Calu3 (cell line): ENCODE results near the gene RRP15. TPM values are rescaled to one million over a fixed set of nuclear protein-coding genes. Genes with fewer than 3 reads are reported as not detected.

Experiments
- BruUV-seq: library from RNA; stranded (reverse); fragments of 400-500 nt; replicated peaks from 2 replicates; lab custom pipeline; 2021; lab: Mats Ljungman, UMichigan
- CTCF ChIA-PET: fragments of 300-600 bp; sonication (Branson Sonifier 250); formaldehyde crosslinking; loops from one replicate; lab custom pipeline; 2022; ENCODE audit warnings: antibody characterized with exemption; lab: Charles Lee
- DNase-seq: peaks from one replicate; pipeline ENCODE4 v3.0.0; 2022
- H3K27ac Mint-ChIP-seq: one replicate; pipeline ENCODE4 v1.8.0; 2022; ENCODE audit warnings: mixed read lengths; ENCODE audit not compliant: unreplicated experiment
- H3K27me3 Mint-ChIP-seq: one replicate; pipeline ENCODE4 v1.8.0; 2022; ENCODE audit warnings: mixed read lengths; ENCODE audit not compliant: unreplicated experiment
- H3K36me3 Mint-ChIP-seq: one replicate; pipeline ENCODE4 v1.8.0; 2022; ENCODE audit warnings: mild to moderate bottlenecking, moderate library complexity, mixed read lengths; ENCODE audit not compliant: insufficient read depth, unreplicated experiment
- H3K4me1 Mint-ChIP-seq: one replicate; pipeline ENCODE4 v1.8.0; 2022; ENCODE audit warnings: mild to moderate bottlenecking, low read depth, mixed read lengths; ENCODE audit not compliant: unreplicated experiment
- H3K4me3 Mint-ChIP-seq: one replicate; pipeline ENCODE4 v1.8.0; 2022; ENCODE audit warnings: mild to moderate bottlenecking, low read depth, moderate library complexity, mixed read lengths; ENCODE audit not compliant: unreplicated experiment
- H3K9me3 Mint-ChIP-seq: one replicate; pipeline ENCODE4 v1.8.0; 2022; ENCODE audit warnings: low read depth, mixed read lengths; ENCODE audit not compliant: unreplicated experiment
- intact Hi-C: fragments of 100-400 bp; cut with micrococcal nuclease; formaldehyde crosslinking; loops from one replicate; pipeline ENCODE4 v1.10.0; 2022; ENCODE audit not compliant: unreplicated experiment
- total RNA-seq: library from RNA; stranded (reverse); gene quantifications from 2 replicates; pipeline ENCODE4 v1.2.3, GENCODE V29; 2022
- TF ChIP-seq, protein P1 (sequence below): fragments of 200-600 bp; IDR thresholded peaks from one replicate; pipeline ENCODE4 v1.8.0; 2022; ENCODE audit warnings: antibody characterized with exemption; ENCODE audit not compliant: unreplicated experiment

RRP15 gene
- total RNA-seq, 1 experiment from 2014 or later: 44.0 TPM

DNA sequence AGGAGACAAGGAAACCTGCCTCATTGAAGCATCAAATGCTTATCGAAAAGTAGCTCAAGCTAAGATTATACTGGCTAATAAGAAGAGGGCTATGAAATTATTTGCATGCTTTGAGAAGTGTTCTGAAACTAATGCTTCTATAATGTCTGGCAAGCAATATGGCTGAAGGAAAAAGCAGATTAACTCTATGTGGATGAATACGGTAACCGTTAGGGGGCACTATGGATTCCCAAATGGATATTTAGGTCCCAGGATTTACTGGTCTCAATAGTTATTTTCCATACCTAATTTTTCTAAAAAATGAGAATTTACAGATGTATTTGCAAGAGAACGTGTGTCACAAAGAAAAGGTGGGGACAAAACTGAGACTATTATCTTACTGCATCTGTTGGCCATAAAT, 34.6 kb upstream of the RRP15 start:
- no peak overlapping the region for H3K27ac Mint-ChIP-seq
- no peaks in the 10 kb centered on the region for H3K27me3 Mint-ChIP-seq
- no peaks in the 10 kb centered on the region for H3K9me3 Mint-ChIP-seq
- no peak for DNase-seq
- intact Hi-C loops: no loop called here
- H3K4me1 Mint-ChIP-seq: no peaks in the 10 kb centered on the region
- H3K4me3 Mint-ChIP-seq: no peak overlapping the region
- CTCF ChIA-PET: interaction anchor here (0.7 kb wide), 2 partner anchors 11 to 875 kb away, joined by 3 to 5 read pairs; no protein-coding TSS in a partner anchor
- no peaks in the 10 kb centered on the region for H3K36me3 Mint-ChIP-seq
- no TSS peak for BruUV-seq
- TF ChIP-seq, protein P1, sequence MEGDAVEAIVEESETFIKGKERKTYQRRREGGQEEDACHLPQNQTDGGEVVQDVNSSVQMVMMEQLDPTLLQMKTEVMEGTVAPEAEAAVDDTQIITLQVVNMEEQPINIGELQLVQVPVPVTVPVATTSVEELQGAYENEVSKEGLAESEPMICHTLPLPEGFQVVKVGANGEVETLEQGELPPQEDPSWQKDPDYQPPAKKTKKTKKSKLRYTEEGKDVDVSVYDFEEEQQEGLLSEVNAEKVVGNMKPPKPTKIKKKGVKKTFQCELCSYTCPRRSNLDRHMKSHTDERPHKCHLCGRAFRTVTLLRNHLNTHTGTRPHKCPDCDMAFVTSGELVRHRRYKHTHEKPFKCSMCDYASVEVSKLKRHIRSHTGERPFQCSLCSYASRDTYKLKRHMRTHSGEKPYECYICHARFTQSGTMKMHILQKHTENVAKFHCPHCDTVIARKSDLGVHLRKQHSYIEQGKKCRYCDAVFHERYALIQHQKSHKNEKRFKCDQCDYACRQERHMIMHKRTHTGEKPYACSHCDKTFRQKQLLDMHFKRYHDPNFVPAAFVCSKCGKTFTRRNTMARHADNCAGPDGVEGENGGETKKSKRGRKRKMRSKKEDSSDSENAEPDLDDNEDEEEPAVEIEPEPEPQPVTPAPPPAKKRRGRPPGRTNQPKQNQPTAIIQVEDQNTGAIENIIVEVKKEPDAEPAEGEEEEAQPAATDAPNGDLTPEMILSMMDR: no peak

GRCh38 chr1:218254296-218254946, 30.7 kb upstream of the RRP15 start:
- BruUV-seq: no TSS peak
- peaks cover 4% of the 10 kb centered on the region for H3K4me1 Mint-ChIP-seq
- intact Hi-C loops: no loop called here
- no peaks in the 10 kb centered on the region for H3K27me3 Mint-ChIP-seq
- no peak overlapping the region for H3K27ac Mint-ChIP-seq
- no peaks in the 10 kb centered on the region for H3K9me3 Mint-ChIP-seq
- H3K36me3 Mint-ChIP-seq: no peaks in the 10 kb centered on the region
- CTCF ChIA-PET: no interaction called here
- TF ChIP-seq, protein P1: no peak
- DNase-seq: no peak
- no peak overlapping the region for H3K4me3 Mint-ChIP-seq

DNA sequence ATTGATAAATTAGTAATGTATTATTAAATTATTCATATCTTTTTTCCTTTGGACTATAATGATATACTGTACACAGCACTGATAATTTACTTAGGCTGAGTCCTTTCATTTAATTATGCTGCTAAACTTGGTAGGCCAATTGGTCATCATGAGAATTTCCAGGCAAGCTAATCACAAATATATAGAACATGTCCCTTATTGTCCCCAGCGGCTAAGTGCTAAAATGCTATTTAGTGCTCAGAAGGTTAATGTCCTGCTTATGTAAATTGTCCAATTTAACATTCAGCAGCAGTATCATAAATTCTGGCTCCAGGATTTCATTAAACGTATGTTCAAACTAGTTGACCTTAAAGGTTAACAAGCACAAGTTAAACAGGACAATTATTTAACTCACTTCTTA, 30.0 kb upstream of the RRP15 start:
- H3K9me3 Mint-ChIP-seq: no peaks in the 10 kb centered on the region
- no peak for DNase-seq
- H3K27ac Mint-ChIP-seq: no peak overlapping the region
- CTCF ChIA-PET: no interaction called here
- no peak overlapping the region for H3K4me3 Mint-ChIP-seq
- intact Hi-C loops: no loop called here
- H3K4me1 Mint-ChIP-seq: peaks cover 11% of the 10 kb centered on the region
- no peaks in the 10 kb centered on the region for H3K36me3 Mint-ChIP-seq
- no peaks in the 10 kb centered on the region for H3K27me3 Mint-ChIP-seq
- TF ChIP-seq, protein P1: no peak
- BruUV-seq: no TSS peak

GRCh38 chr1:218257371-218257770, 27.7 kb upstream of the RRP15 start:
- H3K36me3 Mint-ChIP-seq: no peaks in the 10 kb centered on the region
- TF ChIP-seq, protein P1: no peak
- CTCF ChIA-PET: no interaction called here
- no TSS peak for BruUV-seq
- DNase-seq: no peak
- peaks cover 16% of the 10 kb centered on the region for H3K4me1 Mint-ChIP-seq
- no peaks in the 10 kb centered on the region for H3K27me3 Mint-ChIP-seq
- no peak overlapping the region for H3K27ac Mint-ChIP-seq
- no peaks in the 10 kb centered on the region for H3K9me3 Mint-ChIP-seq
- intact Hi-C loops: no loop called here
- no peak overlapping the region for H3K4me3 Mint-ChIP-seq
